HG03175 (cell line): Measurements from ENCODE around the gene DOK5.

ENCODE experiments used
- ATAC-seq: cut with Tn5 transposase; IDR thresholded peaks from one replicate; pipeline ENCODE4 v1.9.1; 2021; ENCODE audit warnings: mild to moderate bottlenecking, moderate library complexity; ENCODE audit not compliant: unreplicated experiment

DOK5 gene

DNA sequence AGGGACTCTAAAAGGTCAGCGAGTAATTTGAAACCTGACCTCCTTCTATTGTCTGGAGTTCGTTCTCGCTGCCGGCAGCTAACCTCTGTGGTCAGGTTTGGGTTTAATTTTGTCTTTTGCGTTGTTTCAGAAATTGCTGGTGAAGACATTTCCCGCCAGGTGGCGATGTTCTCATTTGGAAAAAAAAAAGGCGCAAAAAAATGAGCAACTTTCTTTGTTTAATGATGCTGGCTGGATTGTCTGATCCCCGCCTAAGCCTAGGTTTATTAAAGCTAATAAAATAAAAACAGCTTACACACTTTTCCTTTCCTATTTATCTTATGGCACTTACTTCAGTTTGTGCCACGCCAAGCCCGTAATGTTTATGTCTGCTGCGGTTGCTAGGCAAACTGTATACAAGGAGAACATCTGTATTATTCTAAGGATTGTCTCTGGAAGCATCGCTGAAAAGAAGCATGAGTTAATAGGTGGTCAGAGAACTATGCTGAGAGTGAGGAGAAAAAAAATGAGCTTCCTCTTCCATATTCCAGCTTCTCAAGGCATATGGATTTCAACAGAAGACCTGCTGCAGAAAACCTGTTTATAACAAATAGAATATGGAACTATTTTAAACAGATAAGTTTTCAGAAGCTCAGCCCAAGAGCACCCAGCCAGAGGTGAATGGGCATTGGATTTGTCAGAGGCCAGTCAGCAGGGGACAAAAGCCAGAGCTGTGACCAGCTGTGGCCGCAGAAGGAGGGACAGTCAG lies 205.7 kb downstream of the DOK5 start:
- ATAC-seq: no peak

DNA sequence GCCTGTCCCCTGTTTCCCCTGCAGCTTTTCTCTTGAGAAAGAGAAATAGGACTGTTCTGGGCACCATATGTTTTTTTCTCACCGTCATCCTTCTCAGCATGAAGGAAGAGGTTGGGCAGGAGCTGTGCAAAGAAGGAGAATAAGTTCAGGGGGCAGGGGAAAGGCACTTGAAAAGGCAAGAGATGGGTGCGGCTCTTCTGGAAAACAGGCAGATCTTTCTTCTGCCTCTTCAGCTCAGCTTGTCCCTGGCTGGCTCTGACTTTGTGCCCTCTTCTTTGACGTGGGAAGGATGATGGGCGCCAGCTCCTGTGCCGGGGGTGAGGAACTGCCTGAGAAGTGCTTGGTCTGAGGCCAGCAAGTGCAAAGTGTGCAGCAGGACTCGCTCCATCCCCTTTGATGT lies 206.5 kb downstream of the DOK5 start:
- ATAC-seq: no peak

DNA sequence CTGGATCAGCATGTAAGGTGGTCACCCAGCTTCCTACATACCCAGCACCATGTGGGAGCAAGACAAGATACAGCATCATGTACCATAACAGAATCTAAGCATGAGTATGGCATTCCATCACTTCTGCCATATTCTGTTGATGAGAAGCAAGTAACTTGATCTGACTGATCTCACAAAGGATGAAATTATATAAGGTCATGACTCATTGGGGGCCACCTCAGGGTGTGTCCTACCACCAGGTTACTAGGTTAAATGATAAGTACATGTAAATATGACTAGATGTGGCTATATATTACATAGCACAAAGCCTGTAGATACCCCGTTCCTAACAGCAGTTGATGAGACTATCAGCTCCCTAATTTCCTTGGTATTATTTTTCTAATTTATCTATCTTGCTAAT lies 213.1 kb downstream of the DOK5 start:
- ATAC-seq: no peak

DNA sequence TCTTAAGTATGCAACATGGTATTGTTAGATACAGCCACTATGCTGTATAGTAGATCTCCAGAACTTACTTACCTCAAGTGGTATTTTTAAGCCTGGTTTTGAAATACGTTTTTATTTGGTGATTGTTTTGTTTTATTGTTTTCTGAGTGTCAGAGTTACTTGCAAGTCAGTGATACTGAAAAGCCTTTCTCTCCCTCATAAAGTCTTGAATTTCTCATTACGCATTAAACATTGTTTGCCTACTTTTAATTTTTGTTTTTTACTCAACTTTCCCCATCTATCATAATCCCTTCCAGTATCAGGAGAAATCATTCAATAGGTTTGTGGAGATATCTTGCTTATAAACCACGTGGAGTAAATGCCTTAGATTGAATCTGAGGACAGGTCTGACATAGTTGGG lies 214.9 kb downstream of the DOK5 start:
- no peak for ATAC-seq

DNA sequence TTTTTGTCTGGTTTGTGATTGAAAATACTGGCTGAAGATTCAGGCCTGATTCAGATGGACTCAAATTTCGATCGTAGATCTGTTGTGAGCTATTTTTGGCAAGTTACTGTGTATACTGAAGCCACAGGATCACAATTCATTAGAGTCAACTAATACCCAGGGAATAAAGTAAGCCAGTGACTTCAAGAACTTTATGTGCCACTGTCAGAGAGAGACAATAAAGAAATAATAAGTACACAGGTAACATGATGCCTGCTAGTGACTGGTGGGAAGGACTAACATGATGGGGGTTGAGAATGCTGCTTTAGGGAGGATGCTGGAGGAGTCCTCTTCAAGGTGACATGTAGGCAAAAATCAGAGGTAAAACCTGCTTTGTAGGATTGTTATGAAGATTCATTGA lies 215.9 kb downstream of the DOK5 start:
- ATAC-seq: no peak

DNA sequence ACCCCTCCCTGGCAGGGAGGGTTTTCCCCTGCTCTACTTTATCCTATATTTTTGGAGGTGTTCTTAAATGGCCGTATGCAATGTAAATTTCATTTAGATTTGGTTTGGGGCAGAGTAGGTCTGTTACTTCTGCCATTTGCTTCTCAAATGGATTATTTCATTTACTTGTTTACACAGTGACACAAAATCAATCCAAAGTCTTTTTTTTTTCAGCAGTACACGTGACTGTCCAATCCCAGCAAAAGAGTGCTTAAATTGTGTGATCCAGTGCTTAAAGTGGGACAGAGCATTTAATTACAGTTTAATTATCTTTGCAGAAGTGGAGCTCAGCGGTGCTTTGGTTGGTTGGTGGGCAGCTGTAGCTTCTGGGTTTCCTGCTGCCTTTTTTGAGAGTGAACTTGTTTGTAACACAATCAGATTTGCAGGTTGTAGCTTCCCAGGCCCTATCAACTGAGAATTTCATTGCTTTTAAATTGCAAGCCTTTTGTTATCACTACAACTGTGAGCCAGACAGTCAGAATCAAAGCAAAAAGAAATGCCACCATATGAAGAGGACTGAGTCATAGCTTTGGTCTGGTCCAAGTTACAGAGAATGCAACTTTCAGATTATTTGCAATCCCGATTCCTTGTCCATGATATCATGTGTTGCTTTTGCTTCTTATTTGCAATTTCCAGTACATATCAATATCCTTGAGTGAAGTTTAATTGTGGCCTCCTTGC lies 216.9 kb downstream of the DOK5 start:
- no peak for ATAC-seq

DNA sequence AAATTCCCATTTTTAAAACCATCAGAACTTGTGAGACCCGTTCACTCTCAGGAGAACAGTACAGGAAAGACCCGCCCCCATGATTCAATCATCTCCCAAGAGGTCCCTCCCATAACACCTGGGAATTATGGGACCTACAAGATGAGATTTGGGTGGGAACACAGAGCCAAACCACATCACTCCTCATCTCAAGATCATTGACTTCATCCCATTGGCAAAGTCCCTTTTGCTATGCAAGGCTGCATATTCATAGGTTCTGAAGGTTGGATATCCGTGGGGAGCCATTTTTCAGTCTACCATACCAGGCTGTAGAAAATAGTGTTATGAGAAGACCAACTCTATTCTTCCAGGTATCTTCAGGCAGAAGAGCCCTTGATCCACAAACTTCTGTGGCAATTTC lies 219.1 kb downstream of the DOK5 start:
- ATAC-seq: no peak

DNA sequence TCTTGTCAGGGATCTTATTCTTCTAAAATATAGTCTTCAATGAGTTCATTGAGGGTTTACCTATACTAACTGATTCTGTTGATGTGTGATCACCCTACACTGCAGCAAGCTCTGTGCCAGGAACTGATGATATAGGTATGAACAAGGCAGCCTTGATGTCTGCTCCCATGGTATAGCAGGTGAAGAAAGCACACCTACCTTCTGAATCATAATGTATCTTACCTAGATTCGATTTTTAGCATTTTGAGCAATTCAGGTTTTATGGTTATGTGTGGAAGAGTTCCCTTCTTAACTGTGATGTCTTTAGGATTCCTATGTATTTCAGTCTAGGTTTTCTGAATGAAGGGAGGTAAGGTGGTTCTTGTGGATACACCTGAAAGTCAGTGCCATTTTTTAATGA lies 223.0 kb downstream of the DOK5 start:
- ATAC-seq: no peak
